ENCODE measurements around the gene DRC1.

The DRC1 gene

GRCh38 chr2:26400723-26401122 lies 997 bp upstream of the DRC1 start:
- no peak for DNase-seq

- no peak for DNase-seq
Observed at GRCh38 chr2:26407526-26407925, 5.8 kb downstream of the DRC1 start.

- DNase-seq: no peak
Observed at GRCh38 chr2:26409785-26410184, 8.1 kb downstream of the DRC1 start.

GRCh38 chr2:26410764-26411243 lies 9.1 kb downstream of the DRC1 start:
- DNase-seq: no peak

- no peak for DNase-seq
Observed at GRCh38 chr2:26411419-26411818, 9.7 kb downstream of the DRC1 start.

- DNase-seq: no peak
Observed at GRCh38 chr2:26412091-26412673, 10.5 kb downstream of the DRC1 start.

GRCh38 chr2:26414311-26414710 lies 12.6 kb downstream of the DRC1 start:
- no peak for DNase-seq

GRCh38 chr2:26421961-26422360 lies 20.2 kb downstream of the DRC1 start:
- no peak for DNase-seq

- no peak for DNase-seq
Observed at GRCh38 chr2:26422947-26423629, 21.4 kb downstream of the DRC1 start.

- no peak for DNase-seq
Observed at GRCh38 chr2:26423750-26424149, 22.0 kb downstream of the DRC1 start.

- no peak for DNase-seq
Observed at GRCh38 chr2:26424221-26424620, 22.5 kb downstream of the DRC1 start.

GRCh38 chr2:26428846-26429245 lies 27.1 kb downstream of the DRC1 start:
- DNase-seq: no peak

GRCh38 chr2:26429779-26430578 lies 28.3 kb downstream of the DRC1 start:
- no peak for DNase-seq

- no peak for DNase-seq
Observed at GRCh38 chr2:26430826-26431225, 29.1 kb downstream of the DRC1 start.

GRCh38 chr2:26432363-26432762 lies 30.6 kb downstream of the DRC1 start:
- no peak for DNase-seq

- no peak for DNase-seq
Observed at GRCh38 chr2:26432859-26433258, 31.1 kb downstream of the DRC1 start.

- no peak for DNase-seq
Observed at GRCh38 chr2:26435106-26435505, 33.4 kb downstream of the DRC1 start.

- DNase-seq: no peak
Observed at GRCh38 chr2:26438526-26438925, 36.8 kb downstream of the DRC1 start.

GRCh38 chr2:26438926-26439325 lies 37.2 kb downstream of the DRC1 start:
- no peak for DNase-seq

GRCh38 chr2:26442301-26442700 lies 40.6 kb downstream of the DRC1 start:
- no peak for DNase-seq

- no peak for DNase-seq
Observed at GRCh38 chr2:26442707-26443106, 41.0 kb downstream of the DRC1 start.

GRCh38 chr2:26444236-26444635 lies 42.5 kb downstream of the DRC1 start:
- DNase-seq: no peak

GRCh38 chr2:26448651-26449050 lies 46.9 kb downstream of the DRC1 start:
- no peak for DNase-seq

Measured in activated CD4-positive, alpha-beta T cell treated with anti-CD3 and anti-CD28 coated beads, Interleukin-2, amount 50 U/mL, for 4 hours (primary cell).